ENCODE data around the gene SLC35D2.

SLC35D2 gene

DNA sequence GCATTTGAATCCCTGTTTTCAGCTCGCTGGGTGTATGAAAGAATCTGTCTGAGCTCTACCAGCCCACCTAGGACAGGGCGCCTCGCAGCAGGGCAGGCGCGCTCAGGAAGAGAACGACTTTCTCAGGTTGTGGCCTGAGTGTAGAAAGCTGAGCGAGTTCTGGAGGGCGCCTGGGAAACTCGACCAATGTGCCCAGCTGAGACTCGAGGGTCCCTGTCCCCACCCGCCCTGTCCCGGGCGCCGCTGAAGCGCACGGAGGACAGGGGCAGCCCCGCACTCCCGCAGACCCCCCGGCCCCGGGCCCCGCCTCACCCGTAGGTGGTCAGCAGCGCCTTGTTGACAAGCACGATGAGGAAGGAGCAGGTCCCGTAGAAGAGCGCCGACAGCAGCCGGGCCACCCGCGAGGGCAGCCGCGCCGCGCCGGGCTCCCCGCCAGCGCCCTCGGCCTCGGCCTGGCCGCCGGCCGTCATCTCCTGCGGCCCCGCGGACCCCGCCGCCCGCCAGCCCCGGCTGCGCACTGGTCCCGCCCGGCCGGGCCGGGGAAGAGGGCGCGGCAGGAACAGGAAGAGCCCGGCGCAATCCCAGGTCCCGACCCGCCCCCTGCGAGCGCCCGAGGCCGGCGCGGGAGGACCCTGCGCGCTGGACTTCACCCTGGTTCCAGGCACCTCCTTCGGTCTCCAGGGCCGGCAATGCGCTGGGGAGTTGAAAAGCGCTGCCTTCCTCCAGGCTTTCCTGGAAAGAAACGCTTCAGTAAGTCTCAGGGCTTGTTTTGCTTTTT lies at the start of gene SLC35D2:
Gene SLC35D2, minus strand, starts transcription at position 547 of the 778 bp plus-strand sequence. Its CDS starts 77 bp downstream, at position 470.
- DNase-seq, result no peak

DNA sequence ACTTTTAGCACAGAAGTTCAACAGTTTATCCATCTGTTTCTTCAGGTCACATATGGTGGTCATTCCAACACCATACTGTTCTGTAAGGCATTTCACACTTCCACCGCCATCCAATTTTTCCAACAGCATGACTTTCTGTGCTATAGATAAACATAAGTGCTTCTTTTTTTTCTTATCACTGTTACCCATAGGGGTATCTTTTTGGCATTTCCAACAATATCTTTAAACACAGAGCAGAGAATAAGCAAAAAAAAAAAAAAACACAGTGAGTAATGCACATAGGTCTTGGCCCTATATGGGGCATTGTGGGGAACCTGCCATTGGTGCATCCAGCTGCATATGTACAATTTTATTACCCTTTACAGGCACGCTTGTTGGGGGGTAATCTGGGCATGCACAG lies 46.9 kb upstream of the SLC35D2 start:
- no peak for DNase-seq

DNA sequence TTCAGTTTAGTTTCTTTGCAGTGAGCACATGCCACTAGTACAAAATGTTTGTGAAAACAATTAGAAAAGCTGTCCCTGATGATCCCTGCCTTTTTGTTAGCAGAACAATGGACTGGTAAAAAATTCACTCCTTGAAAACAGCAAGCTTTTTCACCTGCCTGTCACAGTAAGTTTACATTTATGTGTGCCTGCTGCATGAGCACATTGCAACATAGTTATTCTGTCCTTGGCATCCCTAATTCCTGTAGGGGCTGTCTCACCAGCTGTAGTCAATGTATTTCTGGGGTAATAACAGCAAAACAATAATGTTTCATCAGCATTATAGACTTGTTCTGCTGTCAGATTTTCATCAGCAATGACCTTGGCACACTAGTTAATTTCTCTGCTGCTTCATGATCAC lies 46.2 kb upstream of the SLC35D2 start:
- DNase-seq, result no peak

DNA sequence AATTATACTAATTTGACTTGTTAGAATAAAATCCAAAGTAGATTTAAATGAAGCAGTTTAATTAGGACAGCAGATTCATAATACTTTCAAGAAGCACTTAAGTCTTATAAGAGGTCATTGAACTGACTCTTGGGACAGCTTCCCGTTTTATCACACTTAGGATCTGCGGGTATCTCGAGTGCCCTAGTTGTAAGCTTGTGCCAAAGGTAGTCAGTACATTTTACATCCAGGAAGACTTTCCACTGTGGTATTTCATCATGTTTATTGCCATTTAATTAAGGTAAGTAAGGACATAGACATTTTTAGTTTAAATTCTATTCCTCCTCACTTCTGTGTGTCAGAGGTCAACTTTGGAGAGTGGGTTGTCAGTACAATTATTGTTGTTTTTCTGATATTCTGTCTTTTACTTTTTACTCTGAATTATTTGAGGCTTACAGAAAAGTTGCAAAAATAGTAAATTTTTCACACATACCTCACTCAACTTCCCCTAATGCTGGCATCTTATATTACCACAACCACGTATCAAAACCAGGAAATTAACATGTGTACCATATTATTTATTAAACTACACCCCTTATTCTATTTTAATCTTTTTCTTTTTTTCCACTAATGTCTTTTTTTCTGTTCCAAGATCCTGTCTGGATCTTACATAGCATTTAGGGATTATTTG lies 42.1 kb upstream of the SLC35D2 start:
- no peak for DNase-seq

DNA sequence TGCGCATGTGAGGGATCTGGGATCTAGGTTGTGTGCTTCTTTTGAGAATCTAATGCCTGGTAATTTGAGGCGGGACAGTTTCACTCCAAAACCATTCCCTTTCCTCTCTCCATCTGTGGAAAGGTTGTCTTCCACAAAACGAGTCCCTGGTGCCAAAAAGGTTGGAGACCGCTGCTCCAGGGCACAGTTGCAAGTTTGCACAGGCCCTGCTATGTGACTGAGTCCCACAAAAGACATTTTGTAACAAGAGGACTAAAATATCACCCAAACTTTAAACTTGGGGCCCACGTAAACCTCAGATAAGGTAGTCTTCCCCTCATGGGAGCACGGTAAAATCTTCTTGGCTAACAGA lies 40.5 kb upstream of the SLC35D2 start:
- no peak for DNase-seq

DNA sequence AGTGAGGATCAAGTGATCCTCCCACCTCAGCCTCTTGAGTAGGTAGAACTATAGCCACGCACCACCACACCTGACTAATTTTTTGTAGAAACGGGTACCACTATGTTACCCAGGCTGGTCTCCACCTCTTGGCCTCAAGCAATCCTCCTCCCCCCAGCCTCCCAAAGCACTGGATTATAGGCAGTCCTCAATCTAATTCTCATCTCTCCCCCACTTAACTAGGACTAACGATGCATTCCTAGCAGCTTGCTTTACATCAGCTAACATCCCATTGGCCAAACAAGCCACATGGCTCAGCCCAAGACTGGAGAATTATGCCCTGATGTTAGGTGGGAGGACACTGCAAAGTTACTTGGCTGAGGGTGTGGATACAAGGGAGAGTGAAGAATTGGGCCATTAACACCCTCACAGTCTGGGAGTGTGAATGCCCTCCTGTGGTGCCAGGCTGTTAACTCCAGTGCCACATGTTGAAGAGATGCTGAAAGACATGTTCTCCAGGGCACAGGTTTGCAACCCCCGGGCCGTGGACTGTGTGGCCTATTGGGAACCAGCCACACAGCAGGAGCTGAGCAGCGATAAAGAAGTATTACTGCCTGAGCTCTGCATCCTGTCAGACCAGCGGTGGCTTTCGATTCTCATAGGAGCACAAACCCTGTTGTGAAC lies 39.9 kb upstream of the SLC35D2 start:
- DNase-seq, result no peak

DNA sequence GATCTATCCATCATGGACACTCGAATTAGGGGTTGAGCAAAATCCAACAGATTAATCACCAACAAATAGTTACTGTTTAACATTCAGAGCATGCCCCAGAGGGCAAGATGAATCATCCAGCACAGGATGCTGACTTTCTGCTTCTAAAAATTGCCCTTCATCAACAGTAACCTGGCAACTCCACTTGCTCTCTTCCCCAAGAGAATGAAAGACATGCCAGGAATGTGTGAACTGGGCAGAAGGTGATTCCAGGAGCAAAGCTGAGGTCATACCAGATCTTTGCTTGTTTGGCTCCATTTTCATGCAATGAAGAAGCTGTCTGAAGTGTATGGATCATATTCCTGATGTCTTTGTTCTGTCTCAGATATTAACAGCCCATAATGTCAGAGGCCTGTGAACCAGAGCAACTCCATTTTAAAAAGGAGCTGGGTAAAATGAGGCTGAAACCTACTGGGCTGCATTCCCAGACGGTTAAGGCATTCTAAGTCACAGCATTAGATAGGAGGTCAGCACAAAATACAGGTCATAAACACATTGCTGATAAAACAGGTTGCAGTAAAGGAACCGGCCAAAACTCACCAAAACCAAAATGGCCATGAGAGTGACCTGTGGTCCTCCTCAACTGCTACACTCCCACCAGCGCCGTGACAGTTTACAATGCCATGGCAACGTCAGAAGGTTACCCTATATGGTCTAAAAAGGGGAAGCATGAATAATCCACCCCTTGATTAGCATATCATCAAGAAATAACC lies 37.1 kb upstream of the SLC35D2 start:
- DNase-seq, result peak; percentile 73

DNA sequence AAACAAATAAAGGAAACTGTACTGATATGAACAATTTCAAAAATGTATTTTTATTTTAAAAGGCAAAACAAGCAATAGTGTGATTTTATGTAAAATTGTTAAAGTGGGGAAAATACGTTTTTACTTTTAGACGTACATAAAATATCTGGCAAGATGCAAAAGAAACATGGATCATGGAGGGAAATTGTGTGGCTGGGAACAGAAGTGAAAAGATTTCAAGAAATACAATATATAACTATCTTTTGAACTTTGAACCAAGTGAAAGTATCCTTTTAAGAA lies 36.1 kb upstream of the SLC35D2 start:
- no peak for DNase-seq

DNA sequence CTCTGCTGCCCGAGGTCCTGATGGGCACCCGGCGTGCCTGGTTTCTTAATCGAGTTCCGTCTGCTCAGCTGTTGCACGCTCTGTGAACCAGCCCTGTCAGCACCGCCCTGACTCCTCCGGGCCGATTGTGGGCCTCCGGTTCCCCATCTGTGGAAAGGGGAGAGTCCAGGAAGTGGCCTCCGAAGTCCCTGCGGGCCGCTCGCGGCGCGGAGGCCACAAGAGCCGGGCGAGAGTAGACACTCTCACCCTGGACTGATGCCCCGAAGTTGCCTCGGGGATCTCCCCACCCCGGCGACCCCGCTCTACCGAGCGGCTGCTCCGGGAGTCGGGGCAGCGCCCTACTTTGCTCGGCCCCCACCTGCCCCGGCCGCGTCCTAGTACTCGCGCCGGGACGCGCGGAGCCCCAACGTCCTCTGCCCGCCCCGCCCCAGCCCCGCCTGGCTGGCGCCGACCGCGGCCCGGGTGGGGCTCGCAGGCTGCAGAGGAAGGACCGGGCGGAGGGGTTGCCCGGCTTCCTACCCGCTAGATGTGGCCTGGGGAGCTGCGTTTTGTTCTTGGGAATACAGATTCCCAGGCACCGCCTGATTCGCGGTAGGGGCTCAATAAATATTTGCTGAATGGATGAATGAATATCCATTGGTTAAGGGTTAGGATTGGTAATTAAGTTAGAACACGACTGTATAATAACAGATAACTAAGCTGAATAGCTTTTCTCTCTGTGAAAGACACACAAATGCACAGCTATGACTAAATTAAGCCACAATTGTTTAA lies 35.6 kb upstream of the SLC35D2 start:
- peak; percentile 83 for DNase-seq

DNA sequence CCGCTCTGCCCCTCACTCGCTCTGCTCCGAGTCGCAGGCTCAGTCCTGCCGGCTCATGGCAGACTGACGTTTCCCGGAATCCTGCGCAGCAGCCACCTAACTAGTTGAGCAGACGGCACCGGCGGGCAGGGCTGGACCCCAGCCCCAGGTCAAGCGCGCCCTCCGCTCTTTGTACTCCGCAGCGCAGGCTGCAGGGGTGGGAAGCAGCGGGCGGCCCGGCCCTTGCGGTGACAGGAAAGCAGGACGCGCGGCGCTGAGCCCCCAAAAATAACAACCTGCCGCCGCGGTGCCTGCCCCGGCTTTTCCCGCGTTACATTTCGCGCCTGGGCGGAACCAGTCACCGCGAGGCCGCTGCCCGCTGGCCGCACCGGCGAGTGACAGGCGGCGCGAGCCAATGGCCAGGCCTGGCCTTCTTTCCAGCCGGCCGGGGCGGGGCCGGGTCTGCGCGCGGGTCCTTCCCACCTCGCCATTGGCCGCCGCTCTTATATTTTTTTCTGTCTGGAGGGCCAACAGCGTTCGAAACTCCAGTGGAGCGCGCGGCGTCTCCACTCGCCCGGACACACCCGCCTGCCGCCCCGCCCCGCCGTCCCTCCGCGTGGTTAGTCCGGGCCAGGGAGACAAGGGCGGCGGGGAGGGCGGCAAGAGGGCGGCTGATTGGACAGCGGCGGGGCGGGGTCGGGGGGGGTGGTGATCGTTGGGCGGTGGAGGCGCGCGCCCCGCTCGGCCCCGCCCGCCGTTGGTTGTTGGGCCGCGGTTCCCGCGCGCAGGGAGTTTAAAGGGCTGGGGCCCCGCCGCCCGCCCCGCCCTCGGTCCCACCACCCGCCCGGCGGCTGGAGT lies 34.8 kb upstream of the SLC35D2 start, which contains the start of gene ZNF367:
Gene ZNF367, minus strand, starts transcription at position 288 of the 837 bp plus-strand sequence. CDS start 338 bp downstream, outside the sequence.
- DNase-seq, result peak; percentile 98

DNA sequence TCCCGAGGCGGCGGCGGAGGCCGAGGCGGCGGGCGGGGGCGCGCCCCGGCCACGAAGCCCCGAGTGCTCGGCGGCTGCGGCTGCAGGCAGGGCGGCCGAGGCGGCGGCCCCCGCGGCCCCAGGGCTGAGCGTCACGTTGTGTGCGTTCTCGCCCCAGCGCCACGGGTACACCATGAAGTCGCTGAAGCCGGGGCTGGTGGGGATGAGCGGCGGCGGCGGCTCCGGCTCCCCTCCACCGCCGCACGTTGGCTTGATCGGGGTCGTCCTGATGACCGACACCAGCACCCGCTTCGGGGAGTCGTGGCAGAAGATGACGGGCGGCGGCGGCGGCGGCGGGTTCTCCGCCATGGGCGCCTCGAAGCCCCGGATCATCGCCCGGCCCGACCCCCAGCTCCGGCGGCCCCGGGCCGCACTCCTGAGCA lies 34.2 kb upstream of the SLC35D2 start:
- DNase-seq, result no peak

DNA sequence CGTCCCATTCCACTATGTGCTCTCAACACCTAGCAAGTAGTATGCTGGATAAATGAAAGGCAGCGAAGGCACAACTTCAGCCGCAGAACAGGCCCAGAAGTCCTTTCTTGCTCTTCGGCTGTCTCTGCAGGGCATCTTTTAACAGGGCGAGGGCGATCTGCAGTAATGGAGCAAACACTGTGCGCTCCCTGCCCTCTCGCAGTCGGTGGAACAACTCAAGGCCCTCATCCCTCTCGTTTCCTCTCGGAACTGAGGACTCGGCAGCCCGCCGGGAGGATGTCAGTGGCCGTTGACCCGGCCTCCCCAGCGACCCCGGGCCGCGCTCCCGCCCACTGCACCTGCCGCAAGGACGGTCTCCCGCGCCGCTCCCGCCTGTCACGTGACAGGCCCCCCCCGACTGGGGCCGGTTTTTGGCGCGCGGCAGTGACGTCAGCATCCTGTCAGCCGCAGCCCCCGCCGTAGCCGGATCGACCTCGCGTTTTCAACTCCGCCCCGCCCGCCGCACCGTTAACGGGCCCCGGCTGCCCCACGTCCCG lies 33.6 kb upstream of the SLC35D2 start:
- peak; percentile 92 for DNase-seq

DNA sequence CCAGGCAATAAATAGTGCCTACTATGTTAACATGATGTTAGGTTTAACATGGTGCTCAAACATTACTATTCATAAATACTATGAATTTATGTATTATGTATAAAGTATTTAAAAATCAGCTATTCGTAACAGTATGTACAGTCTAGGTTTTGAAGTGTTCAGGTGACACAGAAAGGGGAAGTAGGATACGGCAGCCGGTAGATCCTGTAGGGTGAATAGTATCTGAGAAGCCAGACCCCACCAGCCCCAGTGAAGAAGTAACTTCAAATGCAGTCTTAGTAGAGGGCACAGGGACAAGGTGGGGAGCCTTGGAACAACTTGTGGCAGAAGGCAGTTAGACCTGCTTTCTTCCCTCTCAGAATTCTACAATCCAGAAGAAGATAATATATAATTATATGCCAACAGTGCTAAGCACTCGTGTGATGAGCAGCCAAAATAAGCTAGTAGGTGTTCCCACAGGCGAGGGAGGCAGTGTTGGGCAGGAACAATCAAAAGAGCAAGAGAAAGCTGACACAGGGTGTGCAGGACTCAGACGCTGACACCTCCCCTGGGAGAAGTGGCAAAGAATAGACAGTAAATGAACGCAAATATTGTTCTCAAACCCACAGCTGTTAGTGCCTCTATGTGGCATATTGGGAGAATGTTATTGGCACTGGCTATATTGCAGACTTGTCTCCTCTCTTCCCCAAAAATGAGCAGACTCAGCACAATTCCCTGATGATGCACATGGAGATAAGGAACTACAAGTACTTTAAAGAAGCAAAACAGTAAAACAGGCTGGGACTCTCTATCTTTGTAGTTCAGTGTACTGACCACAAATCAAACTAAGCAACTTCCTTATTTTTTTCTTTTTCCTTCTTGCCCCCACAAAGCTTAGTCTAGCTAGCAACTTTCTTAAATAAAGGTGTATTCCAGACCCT lies 30.1 kb upstream of the SLC35D2 start:
- no peak for DNase-seq

DNA sequence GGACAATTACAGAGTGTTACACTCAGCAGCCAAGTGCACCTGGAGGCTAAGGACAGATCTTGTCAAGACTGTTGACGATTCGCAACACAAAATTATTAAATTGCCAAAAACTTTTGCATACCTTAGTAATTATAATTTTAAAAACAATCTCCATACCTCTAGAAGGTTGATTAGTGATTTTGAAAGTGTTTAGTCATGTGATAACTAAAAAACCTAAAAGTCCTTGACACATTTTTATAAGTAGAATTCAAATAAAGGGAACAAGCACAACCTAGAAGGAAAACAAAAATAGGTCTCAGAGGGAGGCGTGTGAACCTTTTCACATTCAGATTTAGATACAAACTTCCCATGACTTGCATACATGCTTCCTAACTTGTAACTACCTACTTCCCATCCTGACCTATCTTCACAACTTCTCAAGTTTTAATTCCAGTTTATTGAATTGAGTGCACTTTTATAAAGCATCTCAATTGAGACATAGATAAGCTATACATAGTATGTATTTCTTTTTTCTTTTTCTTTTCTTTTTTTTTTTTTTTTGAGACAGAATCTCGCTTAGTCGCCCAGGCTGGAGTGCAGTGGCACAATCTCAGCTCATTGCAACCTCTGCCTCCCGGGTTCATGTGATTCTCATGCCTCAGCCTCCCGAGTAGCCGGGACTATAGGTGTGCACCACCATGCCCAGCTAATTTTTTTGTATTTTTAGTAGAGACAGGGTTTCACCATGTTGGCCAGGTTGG lies 28.8 kb upstream of the SLC35D2 start:
- no peak for DNase-seq

DNA sequence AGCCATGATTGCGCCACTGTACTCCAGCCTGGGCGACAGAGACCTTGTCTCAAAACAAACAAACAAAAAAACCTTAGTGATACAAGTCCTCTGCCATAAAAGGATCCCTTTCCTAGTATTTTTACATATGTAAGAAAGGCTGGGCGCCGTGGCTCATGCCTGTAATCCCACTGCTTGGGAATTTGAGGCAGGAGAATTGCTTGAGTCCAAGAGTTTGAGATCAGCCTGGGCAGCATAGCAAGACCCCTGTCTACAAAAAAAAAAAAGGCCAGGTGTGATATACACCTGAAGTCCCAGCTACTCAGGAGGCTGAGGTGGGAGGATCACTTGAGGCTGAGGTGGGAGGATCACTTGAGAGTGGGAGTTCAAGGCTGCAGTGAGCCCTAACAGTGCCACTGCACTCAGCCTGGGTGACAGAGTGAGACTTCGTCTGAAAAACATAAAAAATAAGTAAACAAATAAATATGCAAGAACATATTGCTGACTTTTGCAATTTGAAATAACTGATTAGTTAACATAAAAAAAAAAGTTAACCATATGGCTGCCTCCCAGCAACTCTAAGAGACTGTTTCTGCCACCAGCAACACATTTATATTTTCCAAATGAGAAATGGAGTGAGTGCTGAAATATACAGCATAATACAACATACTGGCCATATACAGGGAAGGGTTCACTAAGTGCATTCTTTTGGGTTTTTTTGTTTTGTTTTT lies 27.8 kb upstream of the SLC35D2 start:
- DNase-seq, result peak; percentile 22

DNA sequence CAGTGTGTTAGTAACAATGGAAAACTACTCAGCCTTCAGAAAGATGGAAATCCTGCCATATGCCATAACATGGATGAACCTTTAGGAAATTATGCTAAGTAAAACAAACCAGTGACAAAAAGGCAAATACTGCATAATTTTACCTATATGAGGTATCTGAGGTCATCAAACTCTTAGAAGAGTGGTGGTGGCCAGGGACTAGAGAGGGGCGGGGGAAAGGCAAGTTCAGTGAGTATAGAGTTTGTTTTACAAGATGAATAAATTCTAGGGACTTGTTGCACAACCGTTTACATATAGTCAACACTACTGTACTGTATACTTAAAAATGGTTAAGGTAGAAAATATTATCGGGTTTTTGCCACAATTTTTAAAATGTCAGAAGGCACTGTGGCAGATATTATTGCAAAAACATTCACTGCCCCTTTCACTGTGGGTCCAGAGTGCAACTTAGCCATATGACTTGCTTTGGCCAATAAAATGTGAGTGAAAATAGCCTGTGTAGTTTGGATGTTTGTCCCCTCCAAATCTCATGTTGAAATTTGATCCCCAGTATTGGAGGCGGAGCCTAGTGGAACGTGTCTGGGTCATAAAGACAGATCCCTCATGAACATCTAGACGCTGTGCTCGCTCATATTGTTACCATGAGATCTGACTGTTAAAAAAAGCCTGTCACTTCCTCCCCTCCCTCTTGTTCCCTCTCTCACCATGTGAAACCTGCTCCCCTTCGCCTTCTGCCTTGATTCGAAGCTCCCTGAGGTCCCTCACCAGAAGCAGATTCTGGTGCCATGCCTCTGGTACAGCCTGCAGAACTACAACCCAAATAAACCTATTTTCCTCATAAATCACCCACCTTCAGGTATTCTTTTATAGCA lies 25.1 kb upstream of the SLC35D2 start:
- DNase-seq, result no peak

DNA sequence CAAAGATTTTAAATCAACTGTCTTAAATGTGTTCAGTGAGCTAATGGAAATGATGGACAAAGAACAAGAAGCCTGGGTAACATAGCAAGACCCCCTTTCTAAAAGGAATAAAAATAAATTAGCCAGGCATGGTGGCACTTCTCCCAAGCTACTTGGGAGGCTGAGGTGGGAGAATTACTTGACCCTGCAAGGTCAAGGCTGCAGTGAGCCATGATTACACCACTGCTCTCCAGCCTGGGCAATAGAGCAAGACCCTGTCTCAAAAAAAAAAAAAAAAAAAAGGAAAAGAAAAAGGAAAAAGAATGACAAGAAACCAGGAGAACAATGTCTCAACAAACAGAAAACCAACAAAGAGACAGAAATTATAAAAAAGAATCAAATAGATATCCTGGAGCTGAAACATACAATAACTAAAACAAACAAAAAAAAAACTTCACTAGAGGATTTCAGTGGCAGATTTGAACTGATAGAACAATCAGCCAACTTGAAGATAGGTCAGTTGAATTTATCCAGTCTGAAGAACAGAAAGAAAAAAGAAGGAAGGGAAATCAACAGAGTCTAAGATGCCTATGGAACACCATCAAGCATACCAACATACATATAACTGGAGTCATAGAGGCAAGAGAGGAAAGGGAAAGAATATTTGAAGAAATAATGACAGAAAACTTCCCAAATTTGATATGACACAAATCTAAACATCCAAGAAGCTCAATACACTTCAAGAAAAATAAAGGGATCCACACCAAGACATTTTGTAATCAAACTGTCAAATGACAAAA lies 16.8 kb upstream of the SLC35D2 start:
- peak; percentile 14 for DNase-seq
